Measurements from ENCODE around the gene FAM72B.
"Not testable (repeated sequence)": the region's sequence is repeated elsewhere in the genome, so short reads cannot be mapped to it uniquely, and the experiment has no call there.

GRCh38 chr1:121131494-121131893 lies 52.6 kb downstream of the FAM72B start:
- not testable (repeated sequence) for TF ChIP-seq POLR2A (IDR thresholded peaks at IDR 0.05; ENCODE audit: low read length); GATA1 (IDR thresholded peaks at IDR 0.05; ENCODE audit: low read depth, low read length)
